ENCODE data around the gene CSGALNACT2.

CSGALNACT2 gene

GRCh38 chr10:43124094-43124521 is 14.1 kb upstream of the CSGALNACT2 start:
- no peak for DNase-seq (ENCODE audit: low read depth)

GRCh38 chr10:43124574-43125273 is 13.5 kb upstream of the CSGALNACT2 start:
- DNase-seq (ENCODE audit: low read depth) = no peak

- DNase-seq (ENCODE audit: low read depth) = no peak
Observed at GRCh38 chr10:43125274-43125845, 12.9 kb upstream of the CSGALNACT2 start.

GRCh38 chr10:43125881-43126731 is 12.1 kb upstream of the CSGALNACT2 start:
- no peak for DNase-seq (ENCODE audit: low read depth)

- no peak for DNase-seq (ENCODE audit: low read depth)
Observed at GRCh38 chr10:43126759-43127424, 11.4 kb upstream of the CSGALNACT2 start.

GRCh38 chr10:43127442-43127841 is 10.8 kb upstream of the CSGALNACT2 start:
- no peak for DNase-seq (ENCODE audit: low read depth)

GRCh38 chr10:43128331-43128730 is 9.9 kb upstream of the CSGALNACT2 start:
- DNase-seq (ENCODE audit: low read depth) = no peak

- DNase-seq (ENCODE audit: low read depth) = no peak
Observed at GRCh38 chr10:43128958-43129706, 9.1 kb upstream of the CSGALNACT2 start.

GRCh38 chr10:43130770-43131171 is 7.5 kb upstream of the CSGALNACT2 start:
- no peak for DNase-seq (ENCODE audit: low read depth)

- DNase-seq (ENCODE audit: low read depth) = no peak
Observed at GRCh38 chr10:43131256-43131655, 7.0 kb upstream of the CSGALNACT2 start.

- no peak for DNase-seq (ENCODE audit: low read depth)
Observed at GRCh38 chr10:43131906-43132305, 6.3 kb upstream of the CSGALNACT2 start.

GRCh38 chr10:43132867-43133787 is 5.1 kb upstream of the CSGALNACT2 start:
- no peak for DNase-seq (ENCODE audit: low read depth)

GRCh38 chr10:43134126-43134905 is 3.9 kb upstream of the CSGALNACT2 start:
- DNase-seq (ENCODE audit: low read depth) = no peak

- no peak for DNase-seq (ENCODE audit: low read depth)
Observed at GRCh38 chr10:43135064-43135463, 3.2 kb upstream of the CSGALNACT2 start.

GRCh38 chr10:43135656-43136055 is 2.6 kb upstream of the CSGALNACT2 start:
- no peak for DNase-seq (ENCODE audit: low read depth)

GRCh38 chr10:43136432-43136831 is 1.8 kb upstream of the CSGALNACT2 start:
- DNase-seq (ENCODE audit: low read depth) = no peak

- no peak for DNase-seq (ENCODE audit: low read depth)
Observed at GRCh38 chr10:43136995-43137716, 1.1 kb upstream of the CSGALNACT2 start.

- DNase-seq (ENCODE audit: low read depth) = no peak
Observed at GRCh38 chr10:43137717-43138020, 576 bp upstream of the CSGALNACT2 start.

GRCh38 chr10:43138757-43139241 is 554 bp downstream of the CSGALNACT2 start:
- DNase-seq (ENCODE audit: low read depth) = peak; percentile 40
